Measurements from ENCODE around the gene IFNW1.
"Not testable (repeated sequence)": the region's sequence is repeated elsewhere in the genome, so short reads cannot be mapped to it uniquely, and the experiment has no call there.

Gene IFNW1

DNA sequence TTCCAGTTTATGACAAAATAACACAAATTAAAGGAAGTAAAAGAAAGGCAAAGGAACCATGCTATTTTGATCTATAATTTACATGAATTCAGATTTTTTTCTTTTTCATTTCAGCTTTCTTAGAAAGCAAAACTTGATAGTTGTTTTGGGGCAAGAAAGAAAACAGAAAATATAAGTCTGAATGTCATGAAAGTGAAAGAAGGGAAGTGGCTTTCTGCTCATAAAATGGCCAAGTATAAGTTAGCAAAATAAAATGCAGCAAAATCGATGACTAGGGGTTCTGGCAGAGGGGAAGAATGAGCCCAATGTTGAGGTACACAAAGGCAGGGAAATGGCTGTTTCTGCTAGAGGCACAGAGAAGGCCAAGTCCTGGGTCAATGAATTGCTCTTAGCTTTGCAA, 3.0 kb upstream of the IFNW1 start:
- intact Hi-C loops (cut with DNase I; ENCODE audit: low total_unique reads) = no loop called here
- TF ChIP-seq, protein P1, sequence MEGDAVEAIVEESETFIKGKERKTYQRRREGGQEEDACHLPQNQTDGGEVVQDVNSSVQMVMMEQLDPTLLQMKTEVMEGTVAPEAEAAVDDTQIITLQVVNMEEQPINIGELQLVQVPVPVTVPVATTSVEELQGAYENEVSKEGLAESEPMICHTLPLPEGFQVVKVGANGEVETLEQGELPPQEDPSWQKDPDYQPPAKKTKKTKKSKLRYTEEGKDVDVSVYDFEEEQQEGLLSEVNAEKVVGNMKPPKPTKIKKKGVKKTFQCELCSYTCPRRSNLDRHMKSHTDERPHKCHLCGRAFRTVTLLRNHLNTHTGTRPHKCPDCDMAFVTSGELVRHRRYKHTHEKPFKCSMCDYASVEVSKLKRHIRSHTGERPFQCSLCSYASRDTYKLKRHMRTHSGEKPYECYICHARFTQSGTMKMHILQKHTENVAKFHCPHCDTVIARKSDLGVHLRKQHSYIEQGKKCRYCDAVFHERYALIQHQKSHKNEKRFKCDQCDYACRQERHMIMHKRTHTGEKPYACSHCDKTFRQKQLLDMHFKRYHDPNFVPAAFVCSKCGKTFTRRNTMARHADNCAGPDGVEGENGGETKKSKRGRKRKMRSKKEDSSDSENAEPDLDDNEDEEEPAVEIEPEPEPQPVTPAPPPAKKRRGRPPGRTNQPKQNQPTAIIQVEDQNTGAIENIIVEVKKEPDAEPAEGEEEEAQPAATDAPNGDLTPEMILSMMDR (IDR thresholded peaks at IDR 0.05) = no peak
- no peaks in the 10 kb centered on the region for H3K4me1 ChIP-seq
- H3K9me3 ChIP-seq = no peaks in the 10 kb centered on the region
- no peaks in the 10 kb centered on the region for H3K27me3 ChIP-seq
- no peak overlapping the region for H3K27ac ChIP-seq
- no peak overlapping the region for H3K4me3 ChIP-seq
- DNase-seq = no peak
- H3K36me3 ChIP-seq = no peaks in the 10 kb centered on the region

DNA sequence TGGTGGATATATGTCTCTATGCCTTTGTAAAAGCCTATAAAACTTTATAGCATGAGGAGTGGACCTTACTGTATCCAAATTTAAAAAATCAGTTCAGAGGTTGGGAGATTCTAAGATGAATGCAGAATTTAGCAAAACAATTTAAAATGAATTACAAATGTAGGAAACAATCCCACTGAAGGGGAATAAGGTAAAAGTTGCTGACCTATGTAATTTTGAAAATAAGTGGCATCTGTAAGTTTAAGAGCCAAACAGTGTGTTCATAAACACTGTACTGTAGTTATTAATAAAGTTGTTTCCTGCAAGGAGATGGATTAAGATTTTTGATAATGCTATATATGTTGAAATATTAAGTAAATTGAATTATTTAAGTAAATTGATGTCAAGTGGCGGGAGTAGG, 4.6 kb downstream of the IFNW1 start:
- no peak overlapping the region for H3K4me3 ChIP-seq
- no peaks in the 10 kb centered on the region for H3K4me1 ChIP-seq
- no peak overlapping the region for H3K27ac ChIP-seq
- intact Hi-C loops (cut with DNase I; ENCODE audit: low total_unique reads) = no loop called here
- TF ChIP-seq, protein P1 (IDR thresholded peaks at IDR 0.05) = no peak
- no peaks in the 10 kb centered on the region for H3K27me3 ChIP-seq
- H3K9me3 ChIP-seq = no peaks in the 10 kb centered on the region
- DNase-seq = no peak
- H3K36me3 ChIP-seq = no peaks in the 10 kb centered on the region

DNA sequence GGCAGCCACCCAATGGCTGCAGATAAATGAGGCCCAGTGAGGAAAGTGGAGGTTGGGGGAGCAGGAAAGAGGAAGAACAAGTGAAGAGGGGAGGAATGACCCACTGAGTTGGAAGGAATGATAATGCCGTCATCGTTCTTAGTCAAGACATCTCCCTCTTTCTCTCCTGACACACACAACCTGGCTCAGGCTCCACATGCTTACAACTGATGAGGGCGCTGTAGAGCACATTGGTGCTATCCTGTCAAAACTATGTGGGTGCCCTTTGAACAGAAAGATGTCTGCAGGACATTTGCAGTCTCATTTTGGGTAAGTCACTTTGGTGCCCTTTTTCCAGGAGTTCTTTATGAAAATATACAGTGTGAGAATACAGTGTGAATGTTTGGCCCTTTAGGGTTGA, 5.9 kb downstream of the IFNW1 start:
- no peaks in the 10 kb centered on the region for H3K27me3 ChIP-seq
- no peak for DNase-seq
- no peak overlapping the region for H3K4me3 ChIP-seq
- intact Hi-C loops (cut with DNase I; ENCODE audit: low total_unique reads) = no loop called here
- TF ChIP-seq, protein P1 (IDR thresholded peaks at IDR 0.05) = no peak
- H3K9me3 ChIP-seq = no peaks in the 10 kb centered on the region
- no peak overlapping the region for H3K27ac ChIP-seq
- no peaks in the 10 kb centered on the region for H3K36me3 ChIP-seq
- H3K4me1 ChIP-seq = no peaks in the 10 kb centered on the region

DNA sequence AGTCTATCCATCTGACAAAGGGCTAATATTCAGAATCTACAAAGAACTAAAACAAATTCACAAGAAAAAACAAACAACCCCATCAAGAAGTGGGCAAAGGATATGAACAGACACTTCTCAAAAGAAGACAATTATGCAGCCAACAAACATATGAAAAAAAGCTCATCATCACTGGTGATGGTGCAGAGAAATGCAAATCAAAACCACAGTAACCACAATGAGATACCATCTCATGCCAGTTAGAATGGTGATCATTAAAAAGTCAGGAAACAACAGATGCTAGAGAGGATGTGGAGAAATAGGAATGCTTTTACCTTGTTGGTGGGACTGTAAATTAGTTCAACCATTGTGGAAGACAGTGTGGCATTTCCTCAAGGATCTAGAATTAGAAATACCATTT, 13.4 kb downstream of the IFNW1 start:
- H3K27me3 ChIP-seq; intact Hi-C loops (cut with DNase I; ENCODE audit: low total_unique reads); H3K27ac ChIP-seq; H3K4me1 ChIP-seq; H3K9me3 ChIP-seq; DNase-seq; H3K4me3 ChIP-seq; H3K36me3 ChIP-seq: not testable (repeated sequence)

DNA sequence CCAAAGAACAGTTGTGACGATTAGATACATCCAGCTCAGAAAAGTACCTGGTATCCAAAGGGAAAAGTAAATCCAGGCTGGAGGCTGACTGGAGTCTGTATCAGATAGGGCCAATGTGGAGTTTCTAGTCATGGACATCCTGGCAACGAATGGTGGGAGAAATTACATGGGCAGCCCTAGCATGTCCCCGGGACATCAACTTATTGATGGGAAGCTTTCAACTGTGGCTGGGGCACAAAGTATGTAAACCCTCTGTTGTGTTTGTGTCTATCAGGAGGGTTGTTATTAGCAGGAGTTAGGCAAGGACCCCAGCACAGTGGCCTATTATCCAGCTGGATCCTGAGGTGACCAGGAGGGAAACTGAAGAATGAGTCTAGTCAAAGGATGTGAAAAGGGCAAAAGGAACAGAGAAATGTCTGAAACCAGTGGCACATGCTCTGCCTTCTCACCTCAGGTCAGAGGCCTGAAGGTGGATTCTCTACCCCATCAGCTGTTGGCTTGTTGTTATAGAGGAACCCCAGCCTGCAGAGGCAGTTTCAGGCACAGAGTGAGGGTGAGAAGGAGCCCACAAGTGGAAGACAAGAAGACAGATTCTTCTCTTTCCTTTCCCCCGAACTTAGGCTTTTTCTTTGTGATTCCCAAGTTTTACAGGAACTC, 19.9 kb downstream of the IFNW1 start:
- H3K9me3 ChIP-seq = no peaks in the 10 kb centered on the region
- no peaks in the 10 kb centered on the region for H3K36me3 ChIP-seq
- H3K27ac ChIP-seq = no peak overlapping the region
- DNase-seq = no peak
- intact Hi-C loops (cut with DNase I; ENCODE audit: low total_unique reads) = no loop called here
- TF ChIP-seq, protein P1 (IDR thresholded peaks at IDR 0.05) = no peak
- no peaks in the 10 kb centered on the region for H3K4me1 ChIP-seq
- no peak overlapping the region for H3K4me3 ChIP-seq
- H3K27me3 ChIP-seq = no peaks in the 10 kb centered on the region

DNA sequence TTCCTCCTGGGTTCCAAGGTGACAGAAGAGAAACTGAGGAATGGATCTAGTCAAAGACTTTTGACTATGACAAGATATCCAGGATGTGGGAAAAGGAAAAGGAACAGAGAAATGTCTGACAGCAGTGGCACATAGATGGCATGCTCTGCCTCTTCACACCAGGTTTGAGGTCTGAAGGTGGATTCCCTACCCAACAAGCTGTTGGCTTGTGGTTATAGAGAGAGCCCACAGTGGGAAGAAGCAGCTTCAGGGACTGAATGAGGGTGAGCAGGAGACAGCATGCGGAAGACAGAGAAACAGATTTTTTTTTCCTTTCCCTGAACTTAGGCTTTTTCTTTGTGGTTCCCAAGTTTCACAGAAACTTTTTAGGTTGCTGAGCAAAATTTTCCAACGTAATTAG, 20.6 kb downstream of the IFNW1 start:
- TF ChIP-seq, protein P1 (IDR thresholded peaks at IDR 0.05) = no peak
- no peaks in the 10 kb centered on the region for H3K4me1 ChIP-seq
- H3K9me3 ChIP-seq = no peaks in the 10 kb centered on the region
- intact Hi-C loops (cut with DNase I; ENCODE audit: low total_unique reads) = no loop called here
- no peak for DNase-seq
- no peaks in the 10 kb centered on the region for H3K27me3 ChIP-seq
- no peak overlapping the region for H3K4me3 ChIP-seq
- no peak overlapping the region for H3K27ac ChIP-seq
- H3K36me3 ChIP-seq = no peaks in the 10 kb centered on the region

Data from tibial artery (tissue), 4 donors.